ENCODE data around the gene EGLN1.
A peak's percentile ranks its signal among the peaks of the same experiment; 100 is the strongest.
"Not testable (repeated sequence)": the region's sequence is repeated elsewhere in the genome, so short reads cannot be mapped to it uniquely, and the experiment has no call there.

The EGLN1 gene

GRCh38 chr1:231421971-231422797 lies at the start of gene EGLN1:
Gene EGLN1, minus strand, starts transcription at chr1:231422287. Its CDS starts 399 bp downstream, at chr1:231421888.
- DNase-seq (ENCODE audit: low read depth), result peak; percentile 59

DNA sequence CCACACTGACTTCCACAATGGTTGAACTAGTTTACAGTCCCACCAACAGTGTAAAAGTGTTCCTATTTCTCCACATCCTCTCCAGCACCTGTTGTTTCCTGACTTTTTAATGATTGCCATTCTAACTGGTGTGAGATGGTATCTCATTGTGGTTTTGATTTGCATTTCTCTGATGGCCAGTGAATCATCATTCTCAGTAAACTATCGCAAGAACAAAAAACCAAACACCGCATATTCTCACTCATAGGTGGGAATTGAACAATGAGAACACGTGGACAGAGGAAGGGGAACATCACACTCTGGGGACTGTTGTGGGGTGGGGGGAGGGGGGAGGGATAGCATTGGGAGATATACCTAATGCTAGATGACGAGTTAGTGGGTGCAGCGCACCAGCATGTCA lies 49.4 kb upstream of the EGLN1 start:
- not testable (repeated sequence) for DNase-seq (ENCODE audit: low read depth)

DNA sequence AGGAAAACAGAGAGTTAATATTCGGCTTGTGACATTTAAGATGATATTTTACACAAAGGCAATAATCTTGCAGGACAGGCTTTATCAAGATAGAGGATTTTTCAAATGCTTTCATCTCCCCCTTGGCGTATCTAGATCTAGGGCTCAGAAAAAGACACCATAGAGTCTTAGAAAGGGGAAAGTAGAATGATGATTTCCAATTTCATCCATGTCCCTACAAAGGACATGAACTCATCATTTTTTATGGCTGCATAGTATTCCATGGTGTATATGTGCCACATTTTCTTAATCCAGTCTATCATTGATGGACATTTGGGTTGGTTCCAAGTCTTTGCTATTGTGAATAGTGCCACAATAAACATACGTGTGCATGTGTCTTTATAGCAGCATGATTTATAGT lies 48.9 kb upstream of the EGLN1 start:
- not testable (repeated sequence) for DNase-seq (ENCODE audit: low read depth)

DNA sequence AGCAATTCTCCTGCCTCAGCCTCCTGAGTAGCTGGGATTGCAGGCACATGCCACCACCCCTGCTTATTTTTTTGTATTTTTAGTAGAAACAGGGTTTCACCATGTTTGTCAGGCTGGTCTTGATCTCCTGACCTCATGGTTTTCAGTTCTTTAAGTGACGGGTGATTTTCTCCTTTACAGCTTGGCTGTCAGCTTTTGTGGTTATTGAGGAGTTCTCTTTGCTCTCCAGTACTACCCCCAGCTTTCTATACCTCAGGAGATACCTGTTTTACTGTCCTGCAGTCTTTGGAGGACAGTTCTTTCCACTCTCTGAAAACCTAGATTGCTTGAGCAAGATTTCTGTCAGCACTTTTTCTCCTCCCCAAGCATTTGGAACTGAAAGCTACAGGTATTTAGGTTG lies 45.9 kb upstream of the EGLN1 start:
- no peak for DNase-seq (ENCODE audit: low read depth)

GRCh38 chr1:231465051-231465450 lies 43.0 kb upstream of the EGLN1 start:
- no peak for DNase-seq (ENCODE audit: low read depth)

- DNase-seq (ENCODE audit: low read depth), result no peak
Observed at GRCh38 chr1:231463541-231463940, 41.5 kb upstream of the EGLN1 start.

DNA sequence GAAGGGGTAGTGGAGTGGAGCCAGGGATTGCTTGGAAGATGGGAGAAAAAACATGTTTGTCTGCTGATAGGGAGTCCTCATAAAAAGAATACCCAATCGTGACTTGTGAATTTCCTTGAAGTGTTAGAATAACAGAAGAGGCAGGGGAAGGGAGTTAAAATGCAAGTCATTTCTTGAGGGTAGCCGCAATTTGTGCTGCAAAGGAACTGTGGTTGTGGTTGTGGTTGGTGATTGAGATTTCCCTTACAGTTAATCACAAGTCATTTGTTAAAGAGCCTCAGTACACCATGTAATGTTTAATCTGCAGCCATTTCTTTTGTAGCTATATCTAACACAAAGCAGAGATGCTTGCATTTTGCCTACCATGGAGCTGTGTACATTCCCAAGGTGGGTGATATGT lies 38.5 kb upstream of the EGLN1 start:
- DNase-seq (ENCODE audit: low read depth), result peak; percentile 7

GRCh38 chr1:231459438-231459837 lies 37.4 kb upstream of the EGLN1 start:
- DNase-seq (ENCODE audit: low read depth), result not testable (repeated sequence)

DNA sequence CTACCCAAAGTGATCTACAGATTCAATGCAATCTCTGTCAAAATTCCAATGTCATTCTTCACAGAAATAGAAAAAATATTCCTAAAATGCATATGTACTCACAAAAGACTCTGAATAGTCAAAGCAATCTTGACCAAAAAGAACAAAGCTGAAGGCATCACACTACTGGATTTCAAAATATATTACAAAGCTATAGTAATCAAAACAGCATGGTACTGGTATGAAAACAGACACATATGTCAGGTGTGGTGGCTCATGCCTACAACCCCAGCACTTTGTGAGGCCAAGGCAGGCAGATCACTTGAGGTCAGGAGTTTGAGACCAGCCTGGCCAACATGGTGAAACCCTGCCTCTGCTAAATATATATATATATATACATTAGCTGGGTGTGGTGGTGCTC lies 35.9 kb upstream of the EGLN1 start:
- DNase-seq (ENCODE audit: low read depth), result not testable (repeated sequence)

DNA sequence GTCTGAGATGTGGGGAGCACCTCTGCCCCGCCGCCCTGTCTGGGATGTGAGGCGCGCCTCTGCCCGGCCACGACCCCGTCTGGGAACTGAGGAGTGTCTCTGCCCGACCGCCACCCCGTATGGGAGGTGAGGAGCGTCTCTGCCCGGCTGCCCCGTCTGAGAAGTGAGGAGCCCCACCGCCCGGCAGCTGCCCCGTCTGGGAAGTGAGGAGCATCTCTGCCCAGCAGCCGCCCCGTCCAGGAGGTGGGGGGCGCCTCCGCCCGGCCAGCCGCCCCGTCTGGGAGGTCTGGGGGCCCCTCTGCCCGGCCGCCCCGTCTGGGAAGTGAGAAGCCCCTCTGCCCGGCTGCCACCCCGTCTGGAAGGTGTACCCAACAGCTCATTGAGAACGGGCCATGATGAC lies 32.0 kb upstream of the EGLN1 start:
- DNase-seq (ENCODE audit: low read depth), result not testable (repeated sequence)

DNA sequence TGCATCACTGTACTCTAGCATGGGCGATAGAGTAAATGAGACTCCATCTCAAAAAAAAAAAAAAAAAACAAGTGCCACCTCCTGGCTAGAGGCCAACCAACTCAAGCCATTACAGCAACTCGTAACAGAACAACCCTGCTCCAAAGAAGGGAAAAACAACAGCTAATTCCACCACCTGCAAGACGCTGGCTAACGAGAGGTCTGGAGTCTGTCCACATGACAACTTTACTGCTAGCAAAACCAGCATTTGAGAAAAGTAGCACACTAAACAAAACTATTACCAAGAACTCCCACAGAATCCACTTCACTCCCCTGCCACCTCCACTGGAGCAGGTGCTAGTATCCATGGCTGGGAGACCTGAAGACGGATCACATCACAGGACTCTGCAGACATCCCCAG lies 24.1 kb upstream of the EGLN1 start:
- DNase-seq (ENCODE audit: low read depth), result no peak

DNA sequence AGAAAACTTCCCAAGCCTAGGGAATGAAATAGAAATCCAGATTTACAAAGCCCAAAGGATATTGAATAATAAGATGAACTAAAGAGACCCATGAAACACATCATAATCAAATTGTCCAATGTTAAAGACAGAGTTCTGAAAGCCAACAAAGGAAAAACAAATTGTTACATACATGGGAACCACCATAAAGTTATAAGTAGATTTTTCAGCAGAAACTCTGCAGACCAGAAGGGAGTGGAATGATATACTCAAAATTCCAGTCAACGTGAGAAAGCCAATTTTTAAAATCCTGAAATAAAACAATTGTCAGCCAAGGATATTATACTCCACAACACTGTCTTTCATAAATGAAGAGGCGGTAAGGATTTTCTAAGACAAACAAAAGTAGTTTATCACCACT lies 22.0 kb upstream of the EGLN1 start:
- no peak for DNase-seq (ENCODE audit: low read depth)

GRCh38 chr1:231443363-231443762 lies 21.3 kb upstream of the EGLN1 start:
- DNase-seq (ENCODE audit: low read depth), result no peak

DNA sequence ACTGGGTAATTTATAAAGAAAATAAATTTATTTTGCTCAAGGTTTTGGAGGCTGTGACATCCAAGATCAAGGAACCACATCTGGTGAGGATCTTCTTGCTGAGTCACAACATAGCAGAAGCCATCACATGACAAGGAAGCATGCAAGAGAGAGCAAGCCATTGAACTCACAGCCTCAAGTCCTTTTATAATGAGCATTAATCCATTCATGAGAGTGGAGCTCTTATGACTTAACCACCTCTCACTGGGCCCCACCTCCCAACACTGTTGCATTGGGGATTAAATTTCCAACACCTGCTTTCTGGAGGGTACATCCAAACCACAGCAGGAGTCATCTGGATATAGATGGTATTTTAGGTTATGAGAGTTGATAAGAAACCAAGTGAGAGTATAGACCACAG lies 20.6 kb upstream of the EGLN1 start:
- no peak for DNase-seq (ENCODE audit: low read depth)

- no peak for DNase-seq (ENCODE audit: low read depth)
Observed at GRCh38 chr1:231432996-231433395, 10.9 kb upstream of the EGLN1 start.

DNA sequence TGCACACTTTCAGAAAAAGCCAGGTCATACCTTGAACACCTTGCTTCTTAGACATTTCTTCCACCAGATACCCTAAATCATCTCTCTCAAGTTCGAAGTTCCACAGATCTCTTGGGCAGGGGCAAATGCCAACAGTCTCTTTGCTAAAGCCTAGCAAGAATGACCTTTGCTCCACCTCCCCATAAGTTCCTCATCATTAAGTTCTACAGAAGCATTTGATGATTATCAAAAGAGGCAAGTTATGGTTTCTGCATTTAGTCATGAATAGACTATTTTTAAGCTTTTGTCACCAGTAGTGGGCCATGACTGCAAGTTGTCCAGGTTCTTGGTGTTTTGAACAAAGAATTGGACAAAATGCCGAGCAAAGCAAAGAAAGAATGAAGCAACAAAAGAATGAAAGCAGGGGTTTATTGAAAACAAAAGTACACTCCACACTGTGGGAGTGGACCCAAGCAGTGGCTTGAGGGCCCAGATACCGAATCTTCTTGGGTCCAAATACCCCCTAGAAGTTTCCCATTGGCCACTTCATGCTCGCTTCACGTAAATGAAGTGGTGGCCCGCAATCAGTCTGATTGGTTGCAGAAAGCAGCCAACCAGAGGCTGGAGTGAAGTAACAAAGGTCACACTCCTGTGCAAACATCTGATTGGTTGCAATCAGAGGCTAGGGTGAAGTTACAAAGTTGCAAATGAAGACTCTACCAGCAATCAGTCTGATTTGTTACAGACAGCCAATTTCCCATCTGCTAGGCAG lies 9.8 kb upstream of the EGLN1 start:
- DNase-seq (ENCODE audit: low read depth), result no peak

- DNase-seq (ENCODE audit: low read depth), result not testable (repeated sequence)
Observed at GRCh38 chr1:231430678-231431352, 8.7 kb upstream of the EGLN1 start.

GRCh38 chr1:231428377-231428776 lies 6.3 kb upstream of the EGLN1 start:
- no peak for DNase-seq (ENCODE audit: low read depth)

DNA sequence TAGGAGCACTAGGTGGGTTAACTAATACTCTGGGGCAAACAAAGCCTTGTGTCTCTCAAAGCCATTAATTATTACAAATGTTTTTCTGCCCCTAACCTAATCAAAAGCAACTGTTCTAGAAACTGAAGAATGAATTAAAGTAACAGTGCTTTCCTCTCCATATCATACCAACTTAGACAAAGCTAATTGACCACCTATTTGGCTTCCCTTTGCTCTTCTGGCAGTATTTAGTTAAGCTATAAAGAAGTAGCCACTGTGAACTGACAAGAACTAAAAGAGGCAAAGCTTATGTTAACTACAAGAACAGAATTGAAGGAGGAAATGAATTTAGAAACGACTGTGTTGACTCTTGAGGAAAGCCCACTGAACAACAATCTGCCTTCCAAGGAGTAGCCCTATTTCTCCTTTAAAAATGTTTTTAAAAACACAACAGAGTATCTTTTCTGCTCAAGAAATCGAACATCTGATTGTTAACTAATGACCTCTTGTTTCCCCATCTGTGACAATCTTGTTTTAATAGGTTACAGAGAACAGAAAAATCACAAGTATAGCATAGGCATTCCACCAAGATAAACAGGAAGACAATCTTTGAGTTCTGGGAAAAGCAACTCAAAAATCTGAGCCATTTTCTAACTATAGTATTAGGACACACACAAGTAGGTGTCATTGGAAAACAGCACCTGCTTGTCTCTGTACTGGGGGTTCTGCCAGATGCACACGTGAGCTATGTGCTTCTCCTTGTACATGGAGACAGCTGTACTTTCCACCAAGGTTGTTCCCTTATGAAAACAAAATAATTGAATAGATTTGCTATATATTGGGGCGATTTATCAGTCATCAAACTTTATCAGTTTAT lies 3.1 kb upstream of the EGLN1 start:
- DNase-seq (ENCODE audit: low read depth), result no peak

GRCh38 chr1:231423648-231424047 lies 1.6 kb upstream of the EGLN1 start:
- no peak for DNase-seq (ENCODE audit: low read depth)

DNA sequence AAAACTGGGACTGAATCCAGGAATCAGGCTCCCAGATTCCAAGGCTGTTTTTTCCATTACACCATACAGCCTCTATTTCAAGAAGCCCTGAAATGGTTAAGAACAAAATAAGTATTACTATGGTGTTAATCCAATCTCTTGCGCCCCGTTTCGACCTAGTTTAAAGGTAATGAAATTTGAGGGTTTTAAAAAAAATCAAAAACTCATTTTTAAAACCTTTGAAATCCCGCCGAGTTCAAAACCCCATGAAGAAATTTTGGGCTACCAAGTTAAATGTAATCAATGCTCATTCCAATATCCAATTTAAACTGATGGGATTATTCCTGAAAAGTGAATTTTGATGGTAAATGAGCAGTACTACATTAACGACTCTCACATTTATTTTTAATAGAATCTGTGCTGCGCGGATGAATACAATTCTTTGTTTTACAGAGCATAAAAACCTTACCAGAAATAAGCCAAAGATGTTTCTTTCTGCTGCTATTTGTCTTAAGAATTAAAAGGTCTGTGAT lies 767 bp upstream of the EGLN1 start:
- no peak for DNase-seq (ENCODE audit: low read depth)

GRCh38 chr1:231421546-231421970 lies 529 bp downstream of the EGLN1 start:
- no peak for DNase-seq (ENCODE audit: low read depth)
